ENCODE data around the gene CAMK1D.

The CAMK1D gene

DNA sequence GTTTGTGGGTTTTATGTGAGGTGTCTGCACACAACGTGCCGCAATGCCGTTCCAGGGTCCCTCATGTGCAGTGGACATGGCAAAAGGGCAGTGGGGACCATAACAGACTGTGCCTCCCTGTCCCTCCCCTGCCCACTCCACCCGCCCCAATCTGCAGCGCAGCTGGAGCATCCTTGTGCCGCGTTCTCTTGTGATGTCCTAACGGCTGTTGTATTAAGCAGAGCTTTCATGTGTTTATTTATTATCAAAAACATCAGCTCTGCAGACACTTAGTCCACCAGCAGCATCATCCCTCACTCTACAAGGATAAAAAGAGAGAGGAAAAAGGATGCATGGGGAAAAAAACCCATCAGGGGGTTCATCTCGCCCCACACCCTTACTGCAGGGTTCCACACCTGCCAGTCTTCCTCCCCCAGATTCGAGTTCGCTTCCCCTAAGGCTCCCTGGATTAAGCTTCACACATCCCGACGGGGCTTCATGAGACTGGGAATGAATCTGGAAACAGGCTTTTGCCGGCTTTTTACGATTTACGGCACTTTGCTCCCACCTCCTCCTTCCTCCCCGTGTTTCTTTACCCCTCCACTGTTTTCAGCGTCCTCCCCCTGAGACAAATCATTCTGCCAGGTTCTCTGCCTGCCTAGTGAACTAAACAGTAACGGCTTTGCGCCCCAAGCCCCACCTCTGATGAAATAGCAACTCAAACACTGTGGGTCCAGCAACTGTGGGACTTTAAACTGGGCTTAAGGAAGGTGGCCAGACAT is 301.4 kb downstream of the CAMK1D start:
- Mint-ChIP-seq H3K27me3 (ENCODE audit: low read depth) (peaks cover 7% of the 10 kb centered on the region), H3K36me3 (ENCODE audit: low read depth) (no peaks in the 10 kb centered on the region), H3K4me3 (no peak overlapping the region), H3K4me1 (no peaks in the 10 kb centered on the region), H3K27ac (no peak overlapping the region), H3K9me3 (peaks cover 11% of the 10 kb centered on the region)
- no peak for TF ChIP-seq CTCF (IDR thresholded peaks at IDR 0.05; ENCODE audit: unreplicated experiment in 3 of 3)

GRCh38 chr10:12655940-12656339 is 306.6 kb downstream of the CAMK1D start:
- peaks cover 11% of the 10 kb centered on the region for H3K9me3 Mint-ChIP-seq

GRCh38 chr10:12656518-12657142 is 307.3 kb downstream of the CAMK1D start:
- no peak overlapping the region for H3K27ac Mint-ChIP-seq
- no peaks in the 10 kb centered on the region for H3K36me3 Mint-ChIP-seq (ENCODE audit: low read depth)
- H3K4me3 Mint-ChIP-seq: no peak overlapping the region
- H3K27me3 Mint-ChIP-seq (ENCODE audit: low read depth): no peaks in the 10 kb centered on the region
- peak; percentile 43 to 56 (median 49) for TF ChIP-seq CTCF (IDR thresholded peaks at IDR 0.05; ENCODE audit: unreplicated experiment in 3 of 3)
- peaks cover 11% of the 10 kb centered on the region for H3K9me3 Mint-ChIP-seq
- peaks cover 5% of the 10 kb centered on the region for H3K4me1 Mint-ChIP-seq

More at GRCh38 chr10:12655940-12656339, 306.6 kb downstream of the CAMK1D start:
- H3K4me3 Mint-ChIP-seq: no peak overlapping the region
- H3K27ac Mint-ChIP-seq: no peak overlapping the region
- TF ChIP-seq CTCF (IDR thresholded peaks at IDR 0.05; ENCODE audit: unreplicated experiment in 3 of 3): no peak
- H3K36me3 Mint-ChIP-seq (ENCODE audit: low read depth): no peaks in the 10 kb centered on the region
- peaks cover 5% of the 10 kb centered on the region for H3K4me1 Mint-ChIP-seq
- peaks cover 4% of the 10 kb centered on the region for H3K27me3 Mint-ChIP-seq (ENCODE audit: low read depth)

GRCh38 chr10:12657489-12657888 is 308.1 kb downstream of the CAMK1D start:
- H3K27ac Mint-ChIP-seq: no peak overlapping the region
- H3K4me1 Mint-ChIP-seq: peaks cover 5% of the 10 kb centered on the region
- H3K9me3 Mint-ChIP-seq: peaks cover 11% of the 10 kb centered on the region
- no peak for TF ChIP-seq CTCF (IDR thresholded peaks at IDR 0.05; ENCODE audit: unreplicated experiment in 3 of 3)
- H3K27me3 Mint-ChIP-seq (ENCODE audit: low read depth): no peaks in the 10 kb centered on the region
- H3K36me3 Mint-ChIP-seq (ENCODE audit: low read depth): no peaks in the 10 kb centered on the region
- no peak overlapping the region for H3K4me3 Mint-ChIP-seq

GRCh38 chr10:12658526-12658925 is 309.2 kb downstream of the CAMK1D start:
- H3K27me3 Mint-ChIP-seq (ENCODE audit: low read depth): no peaks in the 10 kb centered on the region
- peaks cover 9% of the 10 kb centered on the region for H3K9me3 Mint-ChIP-seq
- TF ChIP-seq CTCF (IDR thresholded peaks at IDR 0.05; ENCODE audit: unreplicated experiment in 3 of 3): no peak
- H3K27ac Mint-ChIP-seq: no peak overlapping the region
- no peaks in the 10 kb centered on the region for H3K36me3 Mint-ChIP-seq (ENCODE audit: low read depth)
- H3K4me3 Mint-ChIP-seq: no peak overlapping the region
- peaks cover 5% of the 10 kb centered on the region for H3K4me1 Mint-ChIP-seq
